HEK293 (cell line): ENCODE measurements around the gene ANGPT4.

Experiments
- CTCF ChIA-PET: fragments of 350-600 bp; formaldehyde crosslinking; extraction: SDS; loops from one replicate; lab custom pipeline; 2021; ENCODE audit warnings: antibody characterized with exemption; lab: Yijun Ruan, JAX
- POLR2A ChIA-PET: fragments of 300-600 bp; formaldehyde crosslinking; extraction: SDS; loops from one replicate; lab custom pipeline; 2020; ENCODE audit warnings: antibody characterized with exemption, inconsistent platforms; lab: Yijun Ruan, JAX
- H3K27ac ChIP-seq: fragments of 200-500 bp; sonication (Bioruptor generic); 2 replicates; pipeline ENCODE4 v1.5.1; 2014; ENCODE audit warnings: low read depth, low read length, control low read depth, inconsistent platforms; ENCODE audit errors: extremely low read depth
- H3K36me3 ChIP-seq, 2 experiments: fragments of 200-500 bp in 1 of 2; sonication (Bioruptor generic) in 1 of 2; 1 replicate in 1 of 2; 2 replicates in 1 of 2; pipeline ENCODE4 v1.5.1; 2014 to 2017; ENCODE audit warnings: inconsistent platforms in 2 of 2, low read length in 2 of 2; ENCODE audit not compliant: control insufficient read depth in 2 of 2, insufficient read depth in 1 of 2
- H3K4me1 ChIP-seq: fragments of 200-500 bp; sonication (Bioruptor generic); 2 replicates; pipeline ENCODE4 v1.5.1; 2014; ENCODE audit warnings: mild to moderate bottlenecking, low read length, inconsistent platforms; ENCODE audit not compliant: control insufficient read depth, insufficient read depth
- H3K4me3 ChIP-seq: 2 replicates; pipeline ENCODE4 v1.5.1; 2011; ENCODE audit warnings: low read depth, mild to moderate bottlenecking, control low read depth, low read length, moderate library complexity
- H3K9me3 ChIP-seq: fragments of 200-500 bp; sonication (Bioruptor generic); 2 replicates; pipeline ENCODE4 v1.5.1; 2014; ENCODE audit warnings: low read depth, low read length, inconsistent platforms; ENCODE audit not compliant: control insufficient read depth, insufficient read depth
- INSM2 ChIP-seq: fragments of 450-650 bp; formaldehyde crosslinking; IDR thresholded peaks from 2 replicates; pipeline ENCODE4 v1.5.1; 2016; ENCODE audit warnings: missing biosample characterization, missing genetic modification characterization
- MYNN ChIP-seq: fragments of 450-650 bp; formaldehyde crosslinking; IDR thresholded peaks from 2 replicates; pipeline ENCODE4 v1.5.1; 2016; ENCODE audit warnings: missing biosample characterization, missing genetic modification characterization, borderline replicate concordance
- REPIN1 ChIP-seq: fragments of 450-650 bp; formaldehyde crosslinking; IDR thresholded peaks from 2 replicates; pipeline ENCODE4 v1.5.1; 2017; ENCODE audit warnings: missing biosample characterization, missing genetic modification characterization, low read depth
- TCF7L2 ChIP-seq: IDR thresholded peaks from 2 replicates; pipeline ENCODE4 v1.6.1; 2011; ENCODE audit warnings: low read depth, mild to moderate bottlenecking, inconsistent platforms, low read length, moderate library complexity, borderline replicate concordance
- ZBTB49 ChIP-seq: fragments of 450-650 bp; formaldehyde crosslinking; IDR thresholded peaks from 2 replicates; pipeline ENCODE4 v1.5.1; 2016; ENCODE audit warnings: missing biosample characterization, missing genetic modification characterization, low read depth
- ZFP37 ChIP-seq: fragments of 450-650 bp; formaldehyde crosslinking; IDR thresholded peaks from 2 replicates; pipeline ENCODE4 v1.5.1; 2016; ENCODE audit warnings: missing biosample characterization, missing genetic modification characterization
- ZFP41 ChIP-seq: fragments of 450-650 bp; formaldehyde crosslinking; IDR thresholded peaks from 2 replicates; pipeline ENCODE4 v1.5.1; 2016; ENCODE audit warnings: missing biosample characterization, missing genetic modification characterization, borderline replicate concordance
- ZNF112 ChIP-seq: fragments of 450-650 bp; formaldehyde crosslinking; IDR thresholded peaks from 2 replicates; pipeline ENCODE4 v1.5.0; 2017; ENCODE audit warnings: missing biosample characterization, missing genetic modification characterization
- ZNF146 ChIP-seq: fragments of 450-650 bp; formaldehyde crosslinking; IDR thresholded peaks from 2 replicates; pipeline ENCODE4 v1.5.1; 2016; ENCODE audit warnings: missing biosample characterization, missing genetic modification characterization
- ZNF148 ChIP-seq: fragments of 450-650 bp; formaldehyde crosslinking; IDR thresholded peaks from 2 replicates; pipeline ENCODE4 v1.5.0; 2017; ENCODE audit warnings: missing biosample characterization, missing genetic modification characterization, borderline replicate concordance
- ZNF24 ChIP-seq: fragments of 450-650 bp; formaldehyde crosslinking; IDR thresholded peaks from 2 replicates; pipeline ENCODE4 v1.5.1; 2016; ENCODE audit warnings: missing biosample characterization, missing genetic modification characterization
- ZNF302 ChIP-seq: fragments of 450-650 bp; formaldehyde crosslinking; IDR thresholded peaks from 2 replicates; pipeline ENCODE4 v1.5.1; 2016; ENCODE audit warnings: missing biosample characterization, missing genetic modification characterization, low read depth
- ZNF473 ChIP-seq: fragments of 450-650 bp; formaldehyde crosslinking; IDR thresholded peaks from 2 replicates; pipeline ENCODE4 v1.5.1; 2017; ENCODE audit warnings: missing biosample characterization, missing genetic modification characterization
- ZNF48 ChIP-seq: fragments of 450-650 bp; formaldehyde crosslinking; IDR thresholded peaks from 2 replicates; pipeline ENCODE4 v1.5.1; 2016; ENCODE audit warnings: missing biosample characterization, missing genetic modification characterization
- ZNF623 ChIP-seq: fragments of 450-650 bp; formaldehyde crosslinking; IDR thresholded peaks from 2 replicates; pipeline ENCODE4 v1.5.1; 2016; ENCODE audit warnings: missing biosample characterization, missing genetic modification characterization
- ZNF626 ChIP-seq: fragments of 450-650 bp; sonication (Bioruptor Pico); formaldehyde crosslinking; IDR thresholded peaks from 2 replicates; pipeline ENCODE4 v1.5.1; 2018; ENCODE audit warnings: missing biosample characterization, missing genetic modification characterization, inconsistent platforms
- ZNF768 ChIP-seq: fragments of 450-650 bp; formaldehyde crosslinking; IDR thresholded peaks from 2 replicates; pipeline ENCODE4 v1.5.1; 2018; ENCODE audit warnings: missing biosample characterization, mild to moderate bottlenecking, missing genetic modification characterization
- ZNF791 ChIP-seq: fragments of 450-650 bp; formaldehyde crosslinking; IDR thresholded peaks from 2 replicates; pipeline ENCODE4 v1.5.1; 2016; ENCODE audit warnings: missing biosample characterization, missing genetic modification characterization
- ZSCAN5A ChIP-seq: fragments of 450-650 bp; formaldehyde crosslinking; IDR thresholded peaks from 2 replicates; pipeline ENCODE4 v1.5.1; 2016; ENCODE audit warnings: missing biosample characterization, missing genetic modification characterization

ANGPT4 gene

GRCh38 chr20:944774-945410, 28.8 kb upstream of the ANGPT4 start (continued):
- no peak for TF ChIP-seq ZBTB49
- TF ChIP-seq ZNF791 (tag by site-specific recombination), result no peak
- TF ChIP-seq ZNF623 (tag by site-specific recombination), result no peak
- no peak for TF ChIP-seq ZNF148 (tag by site-specific recombination)
- no peak for TF ChIP-seq INSM2 (tag by site-specific recombination)
- no peak for TF ChIP-seq ZFP41 (tag by site-specific recombination)
- no peak for TF ChIP-seq REPIN1 (tag by site-specific recombination)
- no peak for TF ChIP-seq ZNF24 (tag by site-specific recombination)
- TF ChIP-seq ZSCAN5A (tag by site-specific recombination), result no peak
- no peak for TF ChIP-seq ZNF112 (tag by site-specific recombination)
- TF ChIP-seq ZNF768 (tag by site-specific recombination), result no peak
- TF ChIP-seq ZNF146 (tag by site-specific recombination), result no peak

- H3K4me1 ChIP-seq, result no peaks in the 10 kb centered on the region
- H3K9me3 ChIP-seq, result no peaks in the 10 kb centered on the region
- ChIA-PET POLR2A (no interaction called here), CTCF (interaction anchor here (0.6 to 1.3 kb wide), 2 partner anchors 14 to 128 kb away, joined by 3 to 4 read pairs; no protein-coding TSS in a partner anchor)
- H3K27ac ChIP-seq, result no peak overlapping the region
- H3K36me3 ChIP-seq, result no peaks in the 10 kb centered on the region
- no peak overlapping the region for H3K4me3 ChIP-seq
- TF ChIP-seq TCF7L2 (no peak), ZNF48 (tag by site-specific recombination) (no peak), ZNF473 (no peak), MYNN (no peak), ZNF302 (no peak), ZFP37 (tag by site-specific recombination) (no peak), ZNF626 (no peak), REPIN1 (tag by site-specific recombination) (no peak)
Measured at GRCh38 chr20:944148-944547, 28.0 kb upstream of the ANGPT4 start.
